GM19025 (cell line): ENCODE data around the gene ARL17A.
"Not testable (repeated sequence)": the region's sequence is repeated elsewhere in the genome, so short reads cannot be mapped to it uniquely, and the experiment has no call there.

Source experiments
- ATAC-seq: cut with Tn5 transposase; IDR thresholded peaks from one replicate; pipeline ENCODE4 v1.9.1; 2021; ENCODE audit warnings: mild to moderate bottlenecking, low read depth, moderate library complexity; ENCODE audit not compliant: unreplicated experiment

The ARL17A gene

GRCh38 chr17:46579083-46580075 lies at the start of gene ARL17A:
Gene ARL17A, minus strand, starts transcription at chr17:46579691. Its CDS starts 3,369 bp downstream, at chr17:46576322.
- ATAC-seq: peak; percentile 86

- not testable (repeated sequence) for ATAC-seq
These were observed 49.4 kb upstream of the ARL17A start for GRCh38 chr17:46628753-46629436.

GRCh38 chr17:46627452-46627851 lies 48.0 kb upstream of the ARL17A start:
- not testable (repeated sequence) for ATAC-seq

- ATAC-seq: not testable (repeated sequence)
These were observed 45.2 kb upstream of the ARL17A start for GRCh38 chr17:46624726-46625125.

- ATAC-seq: not testable (repeated sequence)
These were observed 44.3 kb upstream of the ARL17A start for GRCh38 chr17:46623790-46624189.

GRCh38 chr17:46618975-46619374 lies 39.5 kb upstream of the ARL17A start:
- ATAC-seq: not testable (repeated sequence)

- not testable (repeated sequence) for ATAC-seq
These were observed 37.6 kb upstream of the ARL17A start for GRCh38 chr17:46617121-46617520.

GRCh38 chr17:46613876-46614275 lies 34.4 kb upstream of the ARL17A start:
- ATAC-seq: not testable (repeated sequence)

- not testable (repeated sequence) for ATAC-seq
These were observed 31.8 kb upstream of the ARL17A start for GRCh38 chr17:46611304-46611703.

- ATAC-seq: peak; percentile 76
These were observed 23.6 kb upstream of the ARL17A start for GRCh38 chr17:46603125-46603524.

- ATAC-seq: not testable (repeated sequence)
These were observed 21.3 kb upstream of the ARL17A start for GRCh38 chr17:46600767-46601166.

- not testable (repeated sequence) for ATAC-seq
These were observed 18.9 kb upstream of the ARL17A start for GRCh38 chr17:46598344-46598931.

GRCh38 chr17:46591332-46591731 lies 11.8 kb upstream of the ARL17A start:
- not testable (repeated sequence) for ATAC-seq

- ATAC-seq: peak; percentile 81
These were observed 11.0 kb upstream of the ARL17A start, which contains the start of gene NSF for GRCh38 chr17:46590157-46591146. Gene NSF, plus strand, starts transcription at chr17:46590669. Its CDS starts 107 bp downstream, at chr17:46590776.

- not testable (repeated sequence) for ATAC-seq
These were observed 6.0 kb upstream of the ARL17A start for GRCh38 chr17:46585444-46585843.

GRCh38 chr17:46580082-46580481 lies 591 bp upstream of the ARL17A start:
- not testable (repeated sequence) for ATAC-seq

GRCh38 chr17:46571796-46572195 lies 7.7 kb downstream of the ARL17A start:
- ATAC-seq: not testable (repeated sequence)

GRCh38 chr17:46566980-46567379 lies 12.5 kb downstream of the ARL17A start:
- not testable (repeated sequence) for ATAC-seq

- ATAC-seq: not testable (repeated sequence)
These were observed 13.2 kb downstream of the ARL17A start for GRCh38 chr17:46566284-46566683.
